GM18873 (cell line): ENCODE results near the gene HAGH.

ENCODE experiments used
- ATAC-seq: cut with Tn5 transposase; IDR thresholded peaks from one replicate; pipeline ENCODE4 v1.9.1; 2021; ENCODE audit warnings: mild to moderate bottlenecking, moderate library complexity, moderate number of reproducible peaks; ENCODE audit not compliant: unreplicated experiment, low FRiP score

HAGH gene

DNA sequence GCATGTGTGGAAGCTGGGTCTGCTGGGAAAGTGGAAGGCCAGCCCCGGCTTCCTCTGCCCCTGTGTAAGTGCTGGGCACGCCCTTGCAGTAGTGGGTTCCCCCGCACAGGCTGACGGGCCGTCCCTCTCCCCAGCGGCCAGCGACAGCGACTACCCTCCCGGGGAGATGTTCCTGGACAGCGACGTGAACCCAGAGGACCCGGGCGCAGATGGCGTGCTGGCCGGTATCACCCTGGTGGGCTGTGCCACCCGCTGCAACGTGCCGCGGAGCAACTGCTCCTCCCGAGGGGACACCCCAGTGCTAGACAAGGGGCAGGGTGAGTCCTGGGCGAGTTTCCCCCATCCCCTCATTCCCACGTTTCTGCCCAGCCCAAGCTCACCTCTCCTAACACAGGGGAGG is 60.8 kb downstream of the HAGH start:
- ATAC-seq: no peak

GRCh38 chr16:1764971-1765370 is 61.7 kb downstream of the HAGH start:
- ATAC-seq: no peak

DNA sequence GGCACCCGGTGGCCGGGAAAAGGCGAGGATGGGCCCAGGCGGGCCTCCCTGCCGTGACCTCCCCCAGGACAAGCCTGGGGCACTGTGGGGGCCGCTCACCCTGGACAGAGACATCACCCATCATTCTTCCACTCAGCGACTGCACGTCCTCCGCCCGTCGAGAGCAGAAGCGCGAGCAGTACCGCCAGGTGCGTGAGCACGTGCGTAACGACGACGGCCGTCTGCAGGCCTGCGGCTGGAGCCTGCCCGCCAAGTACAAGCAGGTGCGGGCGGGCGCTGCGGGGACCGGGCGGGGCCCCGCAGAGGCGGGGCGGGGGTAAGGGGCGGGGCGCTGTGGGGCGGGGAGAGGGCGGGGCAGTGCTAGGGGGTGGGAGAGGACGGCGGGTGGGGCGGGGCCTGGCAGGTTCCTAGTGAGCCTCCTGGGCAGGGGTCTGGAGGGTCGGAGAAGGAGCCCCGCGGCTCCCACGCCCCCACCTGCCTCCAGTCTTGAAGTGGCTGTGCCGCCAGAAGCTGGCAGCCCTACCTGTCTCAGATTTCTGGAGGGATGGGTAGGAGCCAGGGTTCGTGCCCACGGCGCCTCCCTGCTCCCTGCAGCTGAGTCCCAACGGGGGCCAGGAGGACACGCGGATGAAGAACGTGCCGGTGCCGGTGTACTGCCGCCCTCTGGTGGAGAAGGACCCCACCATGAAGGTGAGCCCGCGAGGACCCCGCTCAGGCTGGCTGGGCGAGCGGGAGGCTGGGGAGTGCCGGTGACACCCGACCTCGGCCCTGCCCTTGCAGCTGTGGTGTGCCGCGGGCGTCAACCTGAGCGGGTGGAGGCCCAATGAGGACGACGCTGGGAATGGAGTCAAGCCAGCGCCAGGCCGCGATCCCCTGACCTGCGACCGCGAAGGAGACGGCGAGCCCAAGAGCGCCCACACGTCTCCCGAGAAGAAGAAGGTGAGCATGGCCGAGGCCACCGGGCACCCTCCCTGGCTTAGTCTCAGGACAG is 62.8 kb downstream of the HAGH start:
- no peak for ATAC-seq

- ATAC-seq: no peak
Measured at GRCh38 chr16:1762879-1763520, 63.6 kb downstream of the HAGH start.

DNA sequence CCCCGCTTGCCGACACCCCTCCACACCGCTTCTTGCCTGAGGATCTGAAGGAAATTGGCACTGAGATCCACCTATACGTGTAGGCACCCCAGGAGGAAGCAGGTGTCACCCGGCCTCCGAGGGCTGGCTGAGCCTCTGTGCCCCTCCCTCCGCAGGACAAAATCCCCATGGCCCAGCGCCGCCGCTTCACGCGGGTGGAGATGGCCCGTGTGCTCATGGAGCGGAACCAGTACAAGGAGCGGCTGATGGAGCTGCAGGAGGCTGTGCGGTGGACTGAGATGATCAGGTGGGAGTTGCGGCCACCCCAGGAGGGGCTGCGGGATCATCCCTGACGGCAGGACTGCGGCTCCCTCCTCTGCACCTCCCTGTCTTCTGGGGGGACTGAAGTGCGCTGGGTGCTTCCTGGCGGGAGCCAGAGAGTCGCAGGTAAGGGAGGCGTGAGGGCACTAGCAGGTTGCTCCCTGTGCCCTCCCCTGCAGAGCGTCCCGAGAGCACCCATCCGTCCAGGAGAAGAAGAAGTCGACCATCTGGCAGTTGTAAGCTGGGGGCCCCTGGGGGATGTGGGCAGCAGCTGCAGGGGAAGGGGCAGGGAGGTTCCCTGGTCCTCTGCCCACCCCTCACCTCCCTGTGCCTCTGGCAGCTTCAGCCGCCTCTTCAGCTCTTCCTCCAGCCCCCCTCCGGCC is 64.3 kb downstream of the HAGH start:
- ATAC-seq: no peak

- ATAC-seq: no peak
Measured at GRCh38 chr16:1761751-1762150, 64.9 kb downstream of the HAGH start.

- ATAC-seq: no peak
Measured at GRCh38 chr16:1760911-1761310, 65.7 kb downstream of the HAGH start.

GRCh38 chr16:1759511-1759910 is 67.1 kb downstream of the HAGH start:
- no peak for ATAC-seq

DNA sequence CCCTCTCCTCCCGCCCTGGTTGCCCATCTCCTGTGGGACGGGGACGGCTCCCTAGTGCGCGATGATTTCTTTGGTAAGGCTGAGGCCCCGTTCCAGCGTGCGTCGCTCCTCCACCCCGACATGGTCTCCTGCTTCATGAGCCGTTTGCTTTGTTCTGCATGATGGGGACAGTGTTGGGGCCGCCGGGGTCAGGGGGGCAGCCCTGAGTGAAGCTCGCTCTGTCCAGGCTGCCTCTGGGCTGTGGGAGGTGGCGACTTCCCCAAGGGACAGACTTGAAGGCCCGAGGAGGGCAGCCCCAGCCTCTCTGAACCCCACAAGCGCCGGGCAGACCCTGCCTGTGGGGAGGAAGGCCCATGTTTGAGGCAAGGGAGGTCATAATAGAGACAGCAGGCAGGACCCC is 67.7 kb downstream of the HAGH start:
- no peak for ATAC-seq

- ATAC-seq: no peak
Measured at GRCh38 chr16:1757714-1758461, 68.7 kb downstream of the HAGH start.
